ENCODE data around the gene DYTN. TPM values are rescaled to one million over a fixed set of nuclear protein-coding genes. Genes with fewer than 3 reads are reported as not detected.
A peak's percentile ranks its signal among the peaks of the same experiment; 100 is the strongest.

Gene DYTN
- total RNA-seq, 1 experiment from 2014 or later = not detected

DNA sequence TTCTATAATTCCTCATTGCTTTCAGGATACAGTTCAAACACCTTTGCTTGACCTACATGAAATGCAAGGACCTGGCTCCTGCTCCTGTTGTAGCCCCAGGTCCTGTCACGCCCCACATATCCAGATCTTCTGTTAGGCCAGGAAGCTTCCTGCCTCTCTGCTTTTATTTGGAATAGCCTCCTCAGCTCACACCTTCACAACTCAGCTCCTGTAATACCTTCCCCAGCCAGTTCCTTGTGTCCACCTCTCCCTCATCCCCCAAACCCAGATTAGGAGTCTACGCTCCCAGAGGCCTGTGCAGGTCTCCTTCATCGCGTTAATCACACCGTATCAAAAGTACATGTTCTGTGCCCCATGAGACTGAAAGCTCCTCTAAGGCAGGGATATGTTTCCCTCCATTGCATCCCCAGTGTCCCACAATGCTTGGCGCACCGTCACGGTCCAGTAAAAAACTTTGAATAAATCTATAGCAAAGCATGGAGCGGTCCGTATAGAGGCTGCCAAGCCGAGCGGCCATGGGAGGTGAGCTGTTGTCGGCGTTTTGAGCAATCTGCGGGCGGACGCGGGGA lies 46.6 kb upstream of the DYTN start:
- DNase-seq = no peak
- TF ChIP-seq, protein P1, sequence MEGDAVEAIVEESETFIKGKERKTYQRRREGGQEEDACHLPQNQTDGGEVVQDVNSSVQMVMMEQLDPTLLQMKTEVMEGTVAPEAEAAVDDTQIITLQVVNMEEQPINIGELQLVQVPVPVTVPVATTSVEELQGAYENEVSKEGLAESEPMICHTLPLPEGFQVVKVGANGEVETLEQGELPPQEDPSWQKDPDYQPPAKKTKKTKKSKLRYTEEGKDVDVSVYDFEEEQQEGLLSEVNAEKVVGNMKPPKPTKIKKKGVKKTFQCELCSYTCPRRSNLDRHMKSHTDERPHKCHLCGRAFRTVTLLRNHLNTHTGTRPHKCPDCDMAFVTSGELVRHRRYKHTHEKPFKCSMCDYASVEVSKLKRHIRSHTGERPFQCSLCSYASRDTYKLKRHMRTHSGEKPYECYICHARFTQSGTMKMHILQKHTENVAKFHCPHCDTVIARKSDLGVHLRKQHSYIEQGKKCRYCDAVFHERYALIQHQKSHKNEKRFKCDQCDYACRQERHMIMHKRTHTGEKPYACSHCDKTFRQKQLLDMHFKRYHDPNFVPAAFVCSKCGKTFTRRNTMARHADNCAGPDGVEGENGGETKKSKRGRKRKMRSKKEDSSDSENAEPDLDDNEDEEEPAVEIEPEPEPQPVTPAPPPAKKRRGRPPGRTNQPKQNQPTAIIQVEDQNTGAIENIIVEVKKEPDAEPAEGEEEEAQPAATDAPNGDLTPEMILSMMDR (conservative IDR thresholded peaks at IDR 0.05) = no peak
- no peak for TF ChIP-seq EZH2 (IDR thresholded peaks at IDR 0.05; ENCODE audit: low read depth)
- Histone ChIP-seq H4K20me1 (ENCODE audit: insufficient read depth) (no peaks in the 10 kb centered on the region), H3F3A (ENCODE audit: insufficient read depth, low read depth) (no peaks in the 10 kb centered on the region), H3K4me3 (peak overlapping the region; percentile 82), H3K27ac (peak overlapping the region; percentile 74; the same call in 1 of the 2 replicates), H3K4me1 (replicated peaks; ENCODE audit: insufficient read depth) (peaks cover 16% of the 10 kb centered on the region), H3K4me2 (peak overlapping the region; percentile 79), H3K79me2 (ENCODE audit: low read depth) (peaks cover 27% of the 10 kb centered on the region), H2AFZ (peak overlapping the region; percentile 96), H3K27me3 (ENCODE audit: insufficient read depth, low read depth) (no peaks in the 10 kb centered on the region), H3K9me3 (ENCODE audit: insufficient read depth, low read depth) (no peaks in the 10 kb centered on the region), H3K36me3 (ENCODE audit: low read depth) (peaks cover 8% of the 10 kb centered on the region), H3K9me2 (ENCODE audit: insufficient read depth) (no peaks in the 10 kb centered on the region)
- ChIA-PET POLR2A (ENCODE audit: unreplicated experiment) (interaction anchor here (0.5 kb wide), 1 partner anchor 1603 kb away, joined by 9 read pairs; no protein-coding TSS in a partner anchor), CTCF (no interaction called here)
- no TSS peak for BruUV-seq (replicated peaks)
- intact Hi-C loops (cut with micrococcal nuclease; ENCODE audit: unreplicated experiment) = loop anchor here (5.0 to 10.0 kb wide), 3 partner anchors 72 to 610 kb away; partner anchors contain the start of genes EEF1B2 and NDUFS1

DNA sequence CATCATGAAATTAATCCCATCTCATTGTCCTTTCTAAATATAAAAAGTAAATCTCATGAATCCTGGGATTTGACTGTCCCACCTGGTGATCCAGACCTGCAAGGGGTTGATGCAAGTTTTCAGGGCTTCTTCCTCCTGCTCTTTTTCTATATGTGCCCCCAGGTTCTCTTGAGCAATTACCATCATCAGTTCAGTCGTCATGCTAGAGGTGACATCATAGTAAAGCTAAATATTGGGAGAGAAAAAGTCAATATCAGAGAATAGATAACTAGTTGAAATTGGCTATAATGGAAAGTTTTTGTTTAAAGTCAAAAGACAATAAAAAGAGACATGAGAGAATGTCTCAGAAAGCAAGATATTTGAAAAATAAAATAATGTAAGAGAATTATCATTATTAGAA lies 38.6 kb upstream of the DYTN start:
- no peak overlapping the region for H3K4me2 ChIP-seq
- H3K4me1 ChIP-seq (replicated peaks; ENCODE audit: insufficient read depth) = no peaks in the 10 kb centered on the region
- POLR2A ChIA-PET (ENCODE audit: unreplicated experiment) = no interaction called here
- no peaks in the 10 kb centered on the region for H3K36me3 ChIP-seq (ENCODE audit: low read depth)
- H2AFZ ChIP-seq = no peak overlapping the region
- no peak overlapping the region for H3K4me3 ChIP-seq
- no TSS peak for BruUV-seq (replicated peaks)
- no peaks in the 10 kb centered on the region; the same call in 1 of the 2 replicates for H3K9me2 ChIP-seq (ENCODE audit: insufficient read depth)
- no peaks in the 10 kb centered on the region for H3K9me3 ChIP-seq (ENCODE audit: insufficient read depth, low read depth)
- no peaks in the 10 kb centered on the region for H4K20me1 ChIP-seq (ENCODE audit: insufficient read depth)
- H3K79me2 ChIP-seq (ENCODE audit: low read depth) = no peaks in the 10 kb centered on the region
- H3F3A ChIP-seq (ENCODE audit: insufficient read depth, low read depth) = no peaks in the 10 kb centered on the region
- intact Hi-C loops (cut with micrococcal nuclease; ENCODE audit: unreplicated experiment) = no loop called here
- CTCF ChIA-PET = no interaction called here
- no peak for DNase-seq
- H3K27me3 ChIP-seq (ENCODE audit: insufficient read depth, low read depth) = no peaks in the 10 kb centered on the region
- no peak for TF ChIP-seq EZH2 (IDR thresholded peaks at IDR 0.05; ENCODE audit: low read depth)
- TF ChIP-seq, protein P1 (conservative IDR thresholded peaks at IDR 0.05) = no peak
- H3K27ac ChIP-seq = no peak overlapping the region

DNA sequence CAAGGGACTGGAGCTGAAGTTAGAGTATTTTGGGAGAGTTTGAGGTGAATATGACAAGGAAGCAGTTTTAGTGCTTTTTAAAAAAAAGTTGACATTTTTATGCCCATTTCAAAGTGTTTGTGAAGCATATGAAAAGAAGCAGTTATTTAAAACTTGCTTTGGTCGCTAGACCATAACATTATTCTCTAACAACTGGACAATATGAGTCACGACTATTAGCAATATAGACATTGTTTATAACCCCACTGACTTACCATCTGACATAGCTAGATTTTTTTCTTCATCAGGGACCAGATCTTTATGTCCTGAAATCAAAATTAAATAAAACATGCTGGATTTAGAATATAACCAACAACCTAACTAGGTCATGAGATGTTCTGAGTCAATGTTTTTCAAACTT lies 22.6 kb upstream of the DYTN start:
- intact Hi-C loops (cut with micrococcal nuclease; ENCODE audit: unreplicated experiment) = no loop called here
- Histone ChIP-seq H3F3A (ENCODE audit: insufficient read depth, low read depth) (no peaks in the 10 kb centered on the region), H3K9me2 (ENCODE audit: insufficient read depth) (no peaks in the 10 kb centered on the region), H3K79me2 (ENCODE audit: low read depth) (no peaks in the 10 kb centered on the region), H2AFZ (no peak overlapping the region), H3K4me1 (replicated peaks; ENCODE audit: insufficient read depth) (no peaks in the 10 kb centered on the region), H3K9me3 (ENCODE audit: insufficient read depth, low read depth) (no peaks in the 10 kb centered on the region), H3K4me2 (no peak overlapping the region), H4K20me1 (ENCODE audit: insufficient read depth) (no peaks in the 10 kb centered on the region), H3K4me3 (no peak overlapping the region), H3K27ac (no peak overlapping the region), H3K27me3 (ENCODE audit: insufficient read depth, low read depth) (no peaks in the 10 kb centered on the region), H3K36me3 (ENCODE audit: low read depth) (no peaks in the 10 kb centered on the region)
- no peak for DNase-seq
- no TSS peak for BruUV-seq (replicated peaks)
- POLR2A ChIA-PET (ENCODE audit: unreplicated experiment) = no interaction called here
- CTCF ChIA-PET = no interaction called here
- TF ChIP-seq EZH2 (IDR thresholded peaks at IDR 0.05; ENCODE audit: low read depth) = no peak
- TF ChIP-seq, protein P1 (conservative IDR thresholded peaks at IDR 0.05) = no peak
